SK-N-SH treated with all-trans-retinoic acid at 6 μM for 48 hours (cell line): ENCODE results near the gene SMYD2.

Source experiments
- ARNTL ChIP-seq: fragments of 450-650 bp; formaldehyde crosslinking; IDR thresholded peaks from 2 replicates; pipeline ENCODE4 v1.5.0; 2020; ENCODE audit warnings: low read depth, mild to moderate bottlenecking, moderate library complexity, borderline replicate concordance
- CSDC2 ChIP-seq: fragments of 250-450 bp; sonication (Bioruptor Pico); IDR thresholded peaks from 2 replicates; pipeline ENCODE4 v1.5.0; 2020; ENCODE audit warnings: mild to moderate bottlenecking, moderate library complexity
- ESRRG ChIP-seq: fragments of 250-450 bp; sonication (Bioruptor Pico); IDR thresholded peaks from 2 replicates; pipeline ENCODE4 v1.6.1; 2021; ENCODE audit warnings: mild to moderate bottlenecking
- GLIS3 ChIP-seq: fragments of 250-450 bp; sonication (Bioruptor Pico); IDR thresholded peaks from 2 replicates; pipeline ENCODE4 v1.5.0; 2020; ENCODE audit warnings: mild to moderate bottlenecking, moderate library complexity
- POU6F1 ChIP-seq: fragments of 250-450 bp; sonication (Bioruptor Pico); IDR thresholded peaks from 2 replicates; pipeline ENCODE4 v1.8.0; 2021; ENCODE audit warnings: low read depth, mild to moderate bottlenecking, moderate library complexity, borderline replicate concordance
- PPARA ChIP-seq: fragments of 250-450 bp; sonication (Bioruptor Pico); IDR thresholded peaks from 2 replicates; pipeline ENCODE4 v1.5.0; 2020; ENCODE audit warnings: mild to moderate bottlenecking, borderline replicate concordance
- TCF4 ChIP-seq: fragments of 250-450 bp; sonication (Bioruptor Pico); IDR thresholded peaks from 2 replicates; pipeline ENCODE4 v1.8.0; 2021; ENCODE audit warnings: mild to moderate bottlenecking, moderate library complexity, borderline replicate concordance
- ZC3H10 ChIP-seq: fragments of 250-450 bp; sonication (Bioruptor Pico); IDR thresholded peaks from 2 replicates; pipeline ENCODE4 v1.5.1; 2021; ENCODE audit warnings: mild to moderate bottlenecking, moderate library complexity
- ZFP3 ChIP-seq: fragments of 250-450 bp; sonication (Bioruptor Pico); IDR thresholded peaks from 2 replicates; pipeline ENCODE4 v1.5.0; 2020; ENCODE audit warnings: mild to moderate bottlenecking, moderate library complexity
- ZNF70 ChIP-seq: fragments of 450-650 bp; formaldehyde crosslinking; IDR thresholded peaks from 2 replicates; pipeline ENCODE4 v1.5.0; 2020; ENCODE audit warnings: mild to moderate bottlenecking, moderate library complexity
- TF ChIP-seq, protein P1 (sequence below): fragments of 250-450 bp; sonication (Bioruptor Pico); IDR thresholded peaks from 2 replicates; pipeline ENCODE4 v1.8.0; 2020; ENCODE audit warnings: mild to moderate bottlenecking, moderate library complexity, borderline replicate concordance

DNA sequence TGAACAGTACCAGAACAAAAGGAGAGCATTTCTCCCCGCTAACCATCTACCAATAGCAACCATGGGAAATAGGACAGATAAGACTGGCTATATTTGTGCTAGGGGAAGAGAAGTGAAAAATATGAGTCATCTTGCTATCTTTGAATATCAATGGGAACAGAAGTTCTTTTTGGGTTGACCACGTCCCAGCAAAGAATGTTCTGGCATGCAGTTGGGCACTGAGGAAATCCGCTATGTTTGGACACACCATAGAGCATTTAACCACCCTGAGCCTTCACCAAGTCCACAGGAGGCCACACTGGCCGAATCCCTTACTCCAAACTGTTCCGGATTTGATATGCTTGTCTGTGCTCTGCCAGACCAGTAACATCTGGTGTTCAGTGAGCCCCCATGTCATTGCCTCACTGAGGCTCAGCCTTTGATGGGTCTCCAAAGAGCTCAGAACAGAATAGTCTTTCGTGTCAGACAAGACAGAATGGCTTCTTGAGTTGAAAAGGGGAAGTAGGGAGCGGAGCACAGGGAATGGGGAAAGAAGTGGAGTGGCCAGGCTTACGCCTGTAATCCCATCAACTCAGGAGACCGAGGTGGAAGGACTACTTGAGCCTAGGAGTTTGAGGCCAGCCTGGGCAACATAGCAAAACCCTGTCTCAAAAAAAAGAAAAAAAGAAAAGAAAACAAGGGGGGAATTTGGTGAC lies 81.4 kb downstream of the SMYD2 start:
- no peak for TF ChIP-seq TCF4
- no peak for TF ChIP-seq ESRRG (CRISPR knock-in tag)
- TF ChIP-seq, protein P1, sequence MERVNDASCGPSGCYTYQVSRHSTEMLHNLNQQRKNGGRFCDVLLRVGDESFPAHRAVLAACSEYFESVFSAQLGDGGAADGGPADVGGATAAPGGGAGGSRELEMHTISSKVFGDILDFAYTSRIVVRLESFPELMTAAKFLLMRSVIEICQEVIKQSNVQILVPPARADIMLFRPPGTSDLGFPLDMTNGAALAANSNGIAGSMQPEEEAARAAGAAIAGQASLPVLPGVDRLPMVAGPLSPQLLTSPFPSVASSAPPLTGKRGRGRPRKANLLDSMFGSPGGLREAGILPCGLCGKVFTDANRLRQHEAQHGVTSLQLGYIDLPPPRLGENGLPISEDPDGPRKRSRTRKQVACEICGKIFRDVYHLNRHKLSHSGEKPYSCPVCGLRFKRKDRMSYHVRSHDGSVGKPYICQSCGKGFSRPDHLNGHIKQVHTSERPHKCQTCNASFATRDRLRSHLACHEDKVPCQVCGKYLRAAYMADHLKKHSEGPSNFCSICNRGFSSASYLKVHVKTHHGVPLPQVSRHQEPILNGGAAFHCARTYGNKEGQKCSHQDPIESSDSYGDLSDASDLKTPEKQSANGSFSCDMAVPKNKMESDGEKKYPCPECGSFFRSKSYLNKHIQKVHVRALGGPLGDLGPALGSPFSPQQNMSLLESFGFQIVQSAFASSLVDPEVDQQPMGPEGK (CRISPR knock-in tag), result no peak
- TF ChIP-seq ZNF70 (CRISPR knock-in tag), result no peak
- no peak for TF ChIP-seq PPARA (CRISPR knock-in tag)
- TF ChIP-seq ARNTL (CRISPR knock-in tag), result no peak
- no peak for TF ChIP-seq ZC3H10
- no peak for TF ChIP-seq POU6F1
- TF ChIP-seq GLIS3, result no peak
- no peak for TF ChIP-seq ZFP3 (CRISPR knock-in tag)
- TF ChIP-seq CSDC2 (CRISPR knock-in tag), result no peak
